Suppressor macrophage treated with lipopolysaccharide for 1 hour (primary cell): ENCODE measurements around the gene ARHGAP15.
"Not testable (repeated sequence)": the region's sequence is repeated elsewhere in the genome, so short reads cannot be mapped to it uniquely, and the experiment has no call there.

Experiments used
- DNase-seq, 3 donors: peaks; one replicate each; pipeline ENCODE4 v3.0.0-alpha.2; 2020 to 2022

The ARHGAP15 gene

DNA sequence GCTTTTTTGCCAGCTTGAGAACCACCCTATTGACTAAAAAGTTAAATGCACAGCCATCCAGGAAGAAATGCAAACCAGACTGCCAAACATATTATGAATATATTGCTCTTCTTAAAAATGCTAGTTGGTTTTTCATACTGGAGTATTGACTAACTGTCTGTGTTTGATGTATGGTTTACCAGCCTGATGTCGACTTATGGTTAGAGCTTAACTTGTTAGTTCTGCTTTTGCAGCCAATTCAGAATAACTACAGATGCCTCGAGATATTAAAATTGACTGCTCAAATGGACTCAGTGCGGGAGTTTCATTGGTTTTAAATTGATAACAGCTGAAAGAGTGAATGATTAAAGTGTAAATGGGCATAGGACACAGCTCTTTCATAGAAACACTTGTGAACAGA, 369.8 kb downstream of the ARHGAP15 start:
- no peak for DNase-seq

DNA sequence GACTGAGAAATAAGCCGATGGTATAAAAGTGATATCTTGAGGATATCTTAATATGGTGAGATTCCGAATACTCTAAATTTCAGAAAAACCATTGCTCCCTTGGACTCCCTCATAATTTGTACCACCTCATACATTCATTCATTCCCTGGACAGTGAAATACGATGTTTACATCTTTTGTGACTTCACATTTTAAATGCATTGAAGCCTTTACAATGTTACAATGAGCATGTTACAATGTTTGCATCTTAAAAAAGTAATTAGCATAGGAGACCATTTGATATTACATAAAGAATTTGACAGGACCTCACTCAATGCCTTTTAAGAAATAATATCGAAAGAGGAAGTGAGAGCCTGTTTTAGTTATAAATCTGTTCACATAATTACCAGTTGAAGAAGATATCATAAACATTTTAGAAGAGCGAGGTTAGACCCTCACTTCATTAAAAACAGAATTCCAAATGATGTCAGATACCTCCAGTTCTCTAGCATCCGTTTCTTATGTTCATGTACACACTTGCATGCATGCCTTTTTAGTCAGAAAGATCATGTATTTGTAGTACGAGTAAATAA, 372.0 kb downstream of the ARHGAP15 start:
- DNase-seq: no peak

DNA sequence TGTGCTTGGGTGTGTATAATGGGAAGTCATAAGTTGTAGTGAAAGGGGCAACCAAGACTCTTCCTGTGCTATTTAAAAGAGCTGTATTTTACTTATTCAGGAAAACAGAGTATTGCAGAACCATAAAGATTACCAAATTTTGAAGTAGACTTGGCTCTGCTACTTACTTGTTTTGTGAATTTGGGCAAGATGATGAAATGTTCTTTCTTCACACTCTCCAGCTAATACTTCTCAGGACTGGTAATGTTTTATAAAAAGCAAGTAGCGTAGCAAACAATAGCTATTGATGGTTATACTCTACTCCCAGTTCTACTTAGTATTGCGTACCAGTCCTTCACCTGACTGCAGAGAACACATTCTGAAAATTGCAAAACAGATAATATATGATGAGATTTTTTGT, 374.1 kb downstream of the ARHGAP15 start:
- no peak for DNase-seq

DNA sequence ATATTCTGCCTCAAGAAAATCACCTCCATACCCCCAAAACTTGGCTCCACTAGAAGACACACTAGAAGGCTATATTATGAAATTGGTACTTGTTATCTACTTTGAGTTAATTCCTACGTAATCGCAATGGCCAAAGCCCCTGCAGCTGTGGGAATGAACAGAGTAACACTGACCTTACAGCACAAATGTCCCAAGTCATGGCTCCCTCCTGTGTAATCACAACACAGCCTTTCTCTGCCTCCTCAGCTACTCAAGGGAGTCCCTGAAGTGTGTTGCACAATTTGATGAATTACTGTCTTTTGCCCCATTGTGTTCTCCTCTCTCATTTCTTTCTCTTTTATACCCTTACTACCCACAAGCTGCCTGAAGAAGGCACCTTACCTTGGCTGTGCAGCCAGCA, 375.2 kb downstream of the ARHGAP15 start:
- no peak for DNase-seq

DNA sequence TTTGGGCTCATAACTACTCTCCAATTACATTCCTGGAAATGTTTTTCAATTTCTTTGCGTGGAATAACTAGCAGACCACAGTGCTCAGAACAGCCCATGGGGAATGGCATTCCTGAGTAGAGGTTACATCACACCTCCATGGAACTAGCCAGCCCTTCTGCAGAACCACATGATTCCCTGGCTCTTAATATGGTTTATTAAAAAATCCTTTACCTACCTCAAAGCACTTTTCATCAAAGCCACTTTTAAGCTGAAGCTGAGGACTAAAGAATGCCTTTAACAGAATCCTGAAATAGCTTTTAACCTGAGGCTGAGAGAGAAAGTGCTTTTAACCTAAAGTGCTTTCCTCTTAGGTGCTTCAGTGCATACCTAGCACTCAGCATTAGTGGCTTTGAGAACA, 376.3 kb downstream of the ARHGAP15 start:
- no peak for DNase-seq

DNA sequence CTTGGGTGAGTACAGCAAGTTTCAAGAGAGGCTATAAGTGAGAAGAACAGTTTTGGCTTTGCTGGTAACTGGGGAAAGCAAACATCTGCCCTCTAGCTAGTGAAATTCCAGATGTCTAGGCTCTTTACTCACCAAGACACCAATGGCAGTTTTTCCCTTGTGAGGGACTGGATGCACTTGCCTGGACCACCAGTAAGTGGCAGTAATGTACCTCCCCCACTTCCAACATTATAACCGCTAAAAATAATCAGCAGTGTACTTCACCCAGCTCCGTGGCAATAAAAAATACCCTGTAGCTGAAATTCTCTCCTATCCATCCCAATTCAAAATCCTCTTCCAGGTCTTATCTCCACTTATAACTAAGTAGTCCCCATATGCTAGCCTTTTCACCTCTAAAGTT, 383.9 kb downstream of the ARHGAP15 start:
- peak; percentile 34 to 52 (median 41) for DNase-seq

DNA sequence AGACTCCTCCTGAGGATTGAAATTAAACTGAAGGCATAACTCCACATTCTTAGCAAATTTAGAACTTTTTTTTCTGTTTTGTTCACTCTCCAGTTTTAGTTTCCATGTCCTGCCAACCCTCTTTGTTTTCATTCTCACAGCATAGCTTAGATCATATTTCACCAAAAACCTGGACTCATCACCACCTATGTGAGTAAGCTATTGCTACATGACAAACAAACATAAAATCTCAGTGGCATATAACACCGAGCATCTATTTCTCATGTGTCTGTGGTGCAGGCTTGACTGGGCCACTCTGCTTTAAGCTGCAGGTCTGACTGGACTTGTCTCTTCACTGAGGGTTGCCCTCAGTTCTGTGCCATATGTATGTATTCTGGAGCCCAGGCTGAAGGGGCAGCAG, 385.2 kb downstream of the ARHGAP15 start:
- DNase-seq: no peak

DNA sequence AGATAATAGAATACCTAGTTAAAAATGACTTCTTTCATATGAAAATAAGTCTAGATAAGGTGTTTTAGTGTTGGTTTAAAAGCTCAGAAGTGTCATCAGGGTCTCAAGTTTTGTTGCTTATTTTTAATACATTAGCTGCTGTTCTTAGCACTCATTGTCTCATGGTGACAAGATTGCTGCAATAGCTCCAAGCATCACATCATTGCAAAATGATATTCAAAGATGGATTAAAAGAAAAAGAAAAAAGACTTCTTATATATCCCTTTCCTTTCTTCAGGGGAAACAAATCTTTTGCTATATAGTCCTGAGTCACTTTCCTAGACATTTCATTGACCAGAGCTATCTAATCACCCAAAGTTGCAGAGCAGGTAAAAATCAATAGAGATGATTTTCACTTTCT, 386.1 kb downstream of the ARHGAP15 start:
- no peak for DNase-seq

DNA sequence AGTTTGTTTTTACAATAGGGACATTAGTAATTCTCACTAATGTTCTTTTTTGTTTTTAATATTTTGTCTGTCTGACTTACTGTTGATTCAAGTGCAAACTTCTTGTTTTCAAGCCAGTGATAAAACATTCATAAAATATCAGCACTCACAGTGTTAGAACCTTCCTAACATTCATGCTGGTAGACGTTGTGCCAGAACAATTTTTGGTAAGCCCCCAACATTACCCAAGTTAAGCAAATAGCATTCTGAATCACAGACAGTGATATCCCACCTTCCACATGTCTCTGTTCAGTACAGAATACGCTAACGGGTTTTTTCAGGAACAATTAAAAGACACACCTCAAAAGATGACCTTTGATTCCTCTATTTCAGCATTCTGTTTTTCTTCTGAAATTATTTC, 390.3 kb downstream of the ARHGAP15 start:
- no peak for DNase-seq

DNA sequence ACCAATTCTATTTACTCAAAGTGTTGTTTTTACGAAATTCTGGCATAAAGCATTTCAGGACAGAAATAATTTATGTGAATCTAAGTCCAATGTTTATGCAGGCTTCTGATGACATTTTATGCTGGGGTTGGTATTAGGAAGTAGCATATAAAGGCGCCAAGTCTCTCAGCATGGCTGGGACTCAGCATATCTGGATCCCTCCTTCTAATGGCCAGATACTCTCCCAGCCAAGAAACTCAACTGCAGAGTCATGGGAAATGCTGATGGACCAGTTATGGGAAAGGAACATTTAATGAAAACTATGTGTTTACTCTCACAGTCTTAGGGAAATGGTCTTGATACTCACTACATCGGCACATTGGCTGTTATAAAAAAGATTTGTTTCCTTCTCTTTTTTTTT, 392.2 kb downstream of the ARHGAP15 start:
- DNase-seq: no peak

DNA sequence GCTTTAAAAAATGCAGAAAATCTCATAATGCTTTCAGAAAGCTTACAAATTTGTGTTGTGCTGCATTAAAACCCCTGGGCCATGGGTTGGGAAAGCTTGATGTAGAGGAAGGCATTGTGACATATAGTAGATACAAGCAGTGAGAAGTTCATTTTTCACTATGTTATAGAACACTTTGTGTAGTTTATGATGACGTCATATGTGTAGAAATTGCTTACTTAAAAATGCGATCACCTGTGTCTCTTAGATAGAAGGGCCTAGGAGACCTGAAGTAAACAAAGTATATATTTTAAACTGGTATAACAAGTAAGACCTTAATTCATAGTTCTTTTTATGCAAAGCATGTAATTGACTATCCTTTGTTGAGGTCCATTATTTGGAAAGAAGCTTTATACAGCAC, 393.5 kb downstream of the ARHGAP15 start:
- no peak for DNase-seq

DNA sequence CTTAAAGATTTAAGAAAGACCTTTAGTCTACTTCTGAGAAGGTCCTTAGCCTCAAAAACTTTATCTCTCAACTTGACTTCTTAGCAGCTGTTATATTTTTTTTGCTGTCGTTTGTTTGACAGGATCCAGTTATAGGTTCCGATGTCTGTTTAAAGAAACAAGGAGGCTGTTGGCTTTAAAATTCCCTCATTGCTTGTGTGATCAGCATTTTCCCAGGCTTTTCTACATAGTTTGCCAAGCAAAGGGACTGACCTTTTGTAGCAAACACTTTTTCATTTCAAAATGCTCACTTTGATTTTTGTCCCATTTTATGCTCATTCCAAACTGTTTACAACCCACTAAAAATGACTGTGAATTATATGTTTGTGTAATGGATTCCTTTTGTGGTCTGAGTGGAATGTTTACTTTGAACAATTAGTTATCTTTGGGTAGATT, 394.9 kb downstream of the ARHGAP15 start:
- no peak for DNase-seq

DNA sequence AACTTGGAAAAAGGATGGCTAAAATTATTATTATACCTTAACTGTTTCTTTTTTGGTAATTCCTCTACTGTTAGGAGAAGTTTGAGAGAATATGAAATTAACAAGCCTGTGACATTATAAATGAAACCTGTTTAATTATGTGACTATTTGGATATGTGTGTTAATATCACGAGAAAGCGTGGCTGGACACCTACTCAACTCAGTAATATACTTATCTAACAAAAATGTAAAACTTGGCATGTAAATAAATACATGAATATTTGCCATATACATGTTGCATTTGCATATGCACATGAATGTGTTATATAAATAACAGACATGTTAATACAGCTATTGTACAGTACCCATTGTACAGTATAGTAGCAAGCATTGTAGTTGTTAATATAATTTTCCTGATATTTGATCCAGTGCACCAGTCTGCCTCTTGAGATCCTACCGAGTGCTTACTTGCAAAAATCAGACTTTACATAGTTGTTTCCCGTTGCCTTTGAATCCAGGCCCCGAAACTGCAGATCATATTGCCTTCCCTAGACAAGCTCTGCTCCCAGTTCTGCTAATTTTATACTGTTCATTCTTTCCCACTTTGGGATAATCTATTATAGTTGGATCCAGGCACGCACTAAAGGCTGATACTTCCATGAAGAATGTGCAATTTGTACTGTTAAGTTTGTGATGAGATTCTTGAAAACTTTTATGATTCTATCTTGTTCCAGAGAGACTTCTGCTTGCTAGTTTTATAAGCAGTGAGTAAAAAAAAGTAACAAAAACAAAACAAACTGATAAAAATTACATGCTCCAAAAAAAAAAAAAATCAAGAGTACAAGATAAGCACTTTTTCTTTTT, 395.6 kb downstream of the ARHGAP15 start:
- no peak for DNase-seq

DNA sequence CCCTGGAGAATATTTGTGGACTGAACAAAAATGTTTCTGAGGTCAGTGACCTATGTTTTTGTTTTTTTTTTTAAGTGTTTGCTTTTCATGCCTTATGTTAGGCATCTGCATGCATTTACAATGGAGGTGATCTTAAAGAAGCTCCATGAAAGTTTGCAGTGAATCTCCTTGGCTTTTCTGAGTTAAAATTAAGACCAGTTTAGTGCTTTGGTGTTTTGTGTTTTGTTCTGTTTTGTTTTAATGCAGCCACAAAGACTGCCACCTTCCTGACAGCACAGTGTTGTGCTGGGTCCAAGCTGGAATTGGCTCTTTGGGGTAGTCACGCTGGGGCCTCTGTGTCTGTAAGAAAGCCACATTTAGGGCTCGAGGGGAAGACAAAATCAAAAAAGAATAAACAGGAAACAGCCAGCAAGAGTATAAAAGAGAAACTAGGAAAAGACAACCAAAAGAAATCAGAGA, 396.2 kb downstream of the ARHGAP15 start:
- no peak for DNase-seq

DNA sequence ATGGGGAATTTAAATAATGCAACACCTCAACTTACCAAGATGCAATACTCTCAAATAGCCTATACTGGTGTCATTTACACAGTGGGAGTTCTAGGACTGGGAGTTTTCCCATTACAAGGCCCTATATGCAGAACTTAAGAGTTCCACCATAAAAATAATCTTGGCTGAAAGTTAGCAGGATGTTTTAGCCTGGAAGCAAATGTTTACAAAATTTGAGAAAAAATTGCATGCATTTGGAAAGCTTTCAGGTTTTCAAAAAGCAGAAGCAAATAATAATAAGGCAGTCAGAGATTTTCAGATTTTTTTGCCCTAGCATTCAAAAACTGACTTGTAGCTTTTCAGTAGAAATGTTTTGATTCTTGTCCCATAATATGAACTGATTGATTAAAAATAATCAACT, 397.3 kb downstream of the ARHGAP15 start:
- DNase-seq: no peak

DNA sequence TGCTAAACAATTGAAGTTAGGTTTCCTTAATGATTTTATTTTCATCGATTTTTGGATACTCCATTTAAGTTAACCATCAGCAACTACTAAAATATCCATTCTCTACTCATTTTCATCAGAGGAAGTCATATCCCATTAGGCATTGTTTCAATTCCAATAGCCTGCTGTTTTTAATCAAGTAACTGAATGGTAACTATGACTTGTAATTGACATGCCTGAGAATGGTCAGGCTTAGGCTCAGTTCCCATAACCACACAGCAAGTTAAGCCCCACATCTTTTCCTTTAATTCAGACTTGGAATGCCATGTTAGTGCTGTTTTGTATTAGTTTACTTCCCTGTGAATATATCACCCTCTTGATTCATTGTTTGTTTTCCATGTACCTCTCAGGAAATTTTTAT, 398.8 kb downstream of the ARHGAP15 start:
- DNase-seq: no peak

DNA sequence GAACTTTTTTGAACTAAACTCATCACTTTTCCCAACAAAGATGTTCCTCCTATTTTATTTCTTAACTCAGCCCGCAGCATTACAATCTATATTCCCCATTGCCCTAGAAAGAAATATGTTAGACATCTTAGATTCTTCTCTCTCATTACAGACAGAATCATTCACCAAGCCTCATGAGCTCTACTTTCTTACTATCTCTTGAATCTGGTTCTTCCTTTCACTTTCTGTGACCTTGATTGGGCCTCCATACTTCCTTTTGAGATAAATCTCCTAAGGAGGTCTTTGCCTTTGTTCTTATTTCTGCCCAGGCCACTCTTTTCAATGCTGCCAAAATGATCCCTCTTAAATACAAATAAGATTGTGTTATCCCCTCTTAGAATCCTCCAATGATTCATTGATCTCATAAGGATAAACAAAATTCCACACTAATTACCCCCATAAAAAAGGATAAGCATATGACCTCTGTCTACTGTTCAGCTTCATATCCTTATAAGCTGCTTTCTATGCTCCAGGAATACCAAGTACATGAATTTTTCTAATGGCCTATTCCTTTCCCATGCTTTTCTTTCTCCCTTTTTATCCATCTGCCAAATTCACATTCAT, 400.0 kb downstream of the ARHGAP15 start:
- no peak for DNase-seq

DNA sequence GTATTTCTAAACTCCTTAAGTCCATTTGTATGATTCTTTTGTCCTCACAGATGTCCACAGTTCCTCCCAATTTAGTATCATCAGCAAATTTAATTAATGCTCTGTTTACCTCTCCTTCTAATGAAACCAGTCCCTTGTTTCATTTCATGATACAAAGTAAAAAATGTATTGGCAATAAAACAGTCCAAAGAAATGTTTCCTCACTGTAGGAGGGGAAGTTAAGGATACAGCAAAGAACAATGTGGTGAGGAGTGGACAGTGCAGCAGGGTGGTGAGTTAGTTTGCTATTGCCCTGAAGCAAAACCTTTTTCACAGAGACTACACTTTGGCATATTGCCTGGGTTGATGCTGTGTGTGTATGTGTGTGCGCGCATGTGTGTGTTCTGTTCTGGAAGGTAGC, 401.5 kb downstream of the ARHGAP15 start:
- DNase-seq: no peak

DNA sequence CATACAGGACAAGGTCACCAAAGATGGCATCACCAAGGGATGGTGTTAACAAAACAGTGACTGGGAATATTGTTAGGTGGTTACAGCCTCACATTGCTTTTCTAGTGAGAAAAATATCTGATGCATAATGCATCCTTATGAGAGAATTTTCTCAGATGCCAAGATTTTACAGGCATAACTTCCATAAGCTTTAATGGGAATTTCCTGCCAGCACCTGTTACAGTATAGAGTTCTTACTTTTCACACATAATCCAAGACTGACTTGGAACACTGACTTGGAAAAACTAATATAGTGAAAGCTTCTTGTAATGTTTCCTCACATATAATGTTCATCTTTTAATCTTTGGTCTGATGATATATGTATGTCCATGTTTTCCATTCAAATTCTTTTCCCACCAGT, 402.8 kb downstream of the ARHGAP15 start:
- no peak for DNase-seq

DNA sequence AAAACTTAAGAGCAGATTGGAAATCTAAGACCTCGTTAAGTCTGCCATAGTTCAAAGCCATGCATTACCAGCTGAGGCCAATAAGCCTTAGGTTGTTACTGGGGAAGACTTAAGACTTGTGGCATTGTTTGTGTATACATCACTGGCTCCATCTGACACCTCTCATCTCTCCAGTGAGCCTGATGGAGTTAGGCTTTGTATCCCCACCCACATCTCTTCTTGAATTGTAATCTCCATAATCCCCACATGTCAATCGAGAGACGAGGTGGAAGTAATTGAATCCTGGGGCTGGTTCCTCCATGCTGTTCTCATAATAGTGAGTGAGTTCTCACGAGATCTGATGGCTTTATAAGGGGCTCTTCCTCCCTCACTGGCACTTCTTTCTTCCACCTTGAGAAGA, 404.6 kb downstream of the ARHGAP15 start:
- no peak for DNase-seq

DNA sequence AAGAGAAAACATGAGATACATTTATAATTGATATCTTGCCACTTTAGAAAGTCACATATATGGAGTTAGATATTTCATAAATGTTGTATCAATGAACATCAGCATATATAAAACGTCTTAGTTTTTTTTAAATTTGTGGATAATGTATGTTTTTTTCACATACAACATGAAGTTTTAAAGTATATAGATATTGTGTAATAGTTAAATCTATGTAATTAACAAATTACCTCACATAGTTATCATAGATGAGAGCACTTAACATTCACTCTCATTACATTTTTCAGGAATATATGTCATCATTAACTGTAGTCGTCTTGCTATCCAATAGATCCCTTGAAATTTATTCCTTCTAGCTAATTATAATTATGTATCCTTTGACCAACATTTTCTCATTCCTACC, 406.6 kb downstream of the ARHGAP15 start:
- DNase-seq: no peak

DNA sequence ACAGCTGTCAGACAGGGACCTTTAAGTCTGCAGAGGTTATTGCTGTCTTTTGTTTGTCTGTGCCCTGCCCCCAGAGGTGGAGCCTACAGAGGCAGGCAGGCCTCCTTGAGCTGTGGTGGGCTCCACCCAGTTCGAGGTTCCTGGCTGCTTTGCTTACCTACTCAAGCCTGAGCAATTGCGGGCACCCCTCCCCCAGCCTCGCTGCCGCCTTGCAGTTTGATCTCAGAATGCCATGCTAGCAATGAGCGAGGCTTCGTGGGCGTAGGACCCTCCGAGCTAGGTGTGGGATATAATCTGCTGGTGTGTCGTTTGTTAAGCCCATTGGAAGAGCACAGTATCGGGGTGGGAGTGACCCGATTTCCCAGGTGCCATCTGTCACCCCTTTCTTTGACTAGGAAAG, 412.7 kb downstream of the ARHGAP15 start:
- not testable (repeated sequence) for DNase-seq

DNA sequence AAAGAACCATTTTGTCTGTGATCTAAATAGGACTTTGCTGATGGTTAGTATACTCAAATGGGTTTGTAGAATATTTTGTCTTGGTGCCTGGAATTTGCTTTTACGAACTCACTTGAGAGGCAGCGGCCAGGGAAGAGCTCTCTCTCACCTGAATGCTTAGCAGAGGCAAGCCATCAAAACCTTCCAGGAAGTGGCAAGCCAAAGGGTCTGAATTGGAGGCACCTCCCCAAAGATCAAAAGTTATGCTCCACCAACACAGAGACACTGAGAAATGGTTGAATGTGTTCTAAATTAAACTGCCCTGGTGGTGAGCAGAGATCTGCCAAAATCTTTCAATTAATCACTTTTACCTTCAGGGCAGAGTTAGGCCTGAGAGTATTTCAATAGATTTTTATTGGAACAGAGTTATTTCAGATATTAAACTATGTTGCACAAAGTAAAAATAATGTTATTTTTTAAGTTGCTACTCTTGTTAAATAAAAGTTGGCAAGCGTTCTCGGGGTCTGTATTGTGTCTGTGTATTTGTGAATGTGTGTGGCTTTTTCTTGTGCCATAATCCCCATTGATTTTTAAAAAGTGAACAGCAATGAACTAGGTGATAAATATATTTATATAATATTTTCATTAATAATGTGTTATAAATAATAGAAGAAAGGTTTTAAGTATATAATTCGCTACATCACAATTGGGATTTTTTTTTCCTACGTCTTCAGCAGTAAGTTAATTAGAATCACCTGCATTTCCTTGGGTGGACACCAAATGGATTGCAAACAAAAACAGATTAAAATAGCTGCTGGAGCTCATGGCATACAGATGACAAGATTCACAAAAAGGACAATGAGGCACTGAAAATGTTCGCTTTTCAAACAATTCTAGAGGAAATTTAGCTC, 416.1 kb downstream of the ARHGAP15 start:
- DNase-seq: no peak
